Neural cell (in vitro differentiated cells): ENCODE results near the gene NID2. TPM values are rescaled to one million over a fixed set of nuclear protein-coding genes. Genes with fewer than 3 reads are reported as not detected.

Experiments used
- H2AFZ ChIP-seq: fragments of 200-600, 300-800 bp; sonication (generic), shearing (Covaris generic); 2 replicates; pipeline ENCODE4 v1.6.0; 2014; ENCODE audit warnings: low read depth, mild to moderate bottlenecking, antibody characterized with exemption, low read length, moderate library complexity
- H3F3A ChIP-seq: fragments of 200-600 bp; shearing (Covaris generic); 2 replicates; pipeline ENCODE4 v1.6.1; 2016; ENCODE audit warnings: mild to moderate bottlenecking, moderate library complexity, mixed read lengths, antibody characterized with exemption, low read length; ENCODE audit not compliant: insufficient read depth, poor library complexity, severe bottlenecking
- H3K27ac ChIP-seq: fragments of 200-600, 300-800 bp; sonication (generic), shearing (Covaris generic); 2 replicates; pipeline ENCODE4 v1.5.1; 2014; ENCODE audit warnings: mild to moderate bottlenecking, low read length, moderate library complexity
- H3K27me3 ChIP-seq: fragments of 300-800, 200-600 bp; sonication (generic), shearing (Covaris generic); 2 replicates; pipeline ENCODE4 v1.6.0; 2014; ENCODE audit warnings: mild to moderate bottlenecking, low read depth, low read length, moderate library complexity; ENCODE audit not compliant: insufficient read depth
- H3K36me3 ChIP-seq: fragments of 300-800, 200-600 bp; sonication (generic), shearing (Covaris generic); 2 replicates; pipeline ENCODE4 v1.5.1; 2014; ENCODE audit warnings: mild to moderate bottlenecking, antibody characterized with exemption, low read length, moderate library complexity; ENCODE audit not compliant: insufficient read depth
- H3K4me2 ChIP-seq: fragments of 300-800, 200-600 bp; sonication (generic), shearing (Covaris generic); 2 replicates; pipeline ENCODE4 v1.6.0; 2014; ENCODE audit warnings: mild to moderate bottlenecking, low read length
- H3K4me3 ChIP-seq: fragments of 300-800, 200-600 bp; sonication (generic), shearing (Covaris generic); 2 replicates; pipeline ENCODE4 v1.5.1; 2014; ENCODE audit warnings: mild to moderate bottlenecking, low read length, moderate library complexity
- H3K79me2 ChIP-seq: fragments of 200-600 bp; shearing (Covaris generic); replicated peaks from 2 replicates; pipeline ENCODE4 v1.6.0; 2014; ENCODE audit warnings: mild to moderate bottlenecking, low read length, moderate library complexity; ENCODE audit not compliant: insufficient read depth
- H3K9ac ChIP-seq: fragments of 300-800, 200-600 bp; sonication (generic), shearing (Covaris generic); 2 replicates; pipeline ENCODE4 v1.6.1; 2016; ENCODE audit warnings: mild to moderate bottlenecking, low read length, mixed read lengths
- H3K9me2 ChIP-seq: fragments of 200-600 bp; shearing (Covaris generic); 2 replicates; pipeline ENCODE4 v1.6.1; 2016; ENCODE audit warnings: mild to moderate bottlenecking, low read length, mixed read lengths; ENCODE audit not compliant: insufficient read depth
- H3K9me3 ChIP-seq: fragments of 200-600, 300-800 bp; sonication (generic), shearing (Covaris generic); 2 replicates; pipeline ENCODE4 v1.6.1; 2016; ENCODE audit warnings: mild to moderate bottlenecking, mixed run types, low read length, moderate library complexity, mixed read lengths
- H4K20me1 ChIP-seq: fragments of 200-600 bp; shearing (Covaris generic); 2 replicates; pipeline ENCODE4 v1.6.1; 2016; ENCODE audit warnings: mild to moderate bottlenecking, mixed run types; ENCODE audit not compliant: insufficient read depth
- CTCF ChIP-seq: fragments of 450-650 bp; IDR thresholded peaks from 2 replicates; pipeline ENCODE4 v1.5.1; 2014; ENCODE audit warnings: antibody characterized with exemption, mild to moderate bottlenecking, moderate library complexity; ENCODE audit not compliant: poor library complexity, severe bottlenecking
- EP300 ChIP-seq: fragments of 450-650 bp; conservative IDR thresholded peaks from 2 replicates; pipeline ENCODE4 v1.6.1; 2014; ENCODE audit warnings: antibody characterized with exemption, mild to moderate bottlenecking, moderate library complexity; ENCODE audit not compliant: poor library complexity, severe bottlenecking
- EZH2 ChIP-seq: fragments of 200-600, 300-800 bp; shearing (Covaris generic), sonication (generic); IDR thresholded peaks from 2 replicates; pipeline ENCODE4 v1.6.1; 2014; ENCODE audit warnings: antibody characterized with exemption, low read length, borderline replicate concordance, mild to moderate bottlenecking; ENCODE audit not compliant: insufficient read depth, poor library complexity, severe bottlenecking
- MXI1 ChIP-seq: fragments of 450-650 bp; conservative IDR thresholded peaks from 2 replicates; pipeline ENCODE4 v1.6.1; 2014; ENCODE audit warnings: antibody characterized with exemption, mild to moderate bottlenecking; ENCODE audit not compliant: poor library complexity, severe bottlenecking
- POLR2AphosphoS5 ChIP-seq: IDR thresholded peaks from 2 replicates; pipeline ENCODE4 v1.6.1; 2012
- RAD21 ChIP-seq: fragments of 450-650 bp; conservative IDR thresholded peaks from 2 replicates; pipeline ENCODE4 v1.6.1; 2014; ENCODE audit warnings: antibody characterized with exemption, mild to moderate bottlenecking, moderate library complexity
- REST ChIP-seq: IDR thresholded peaks from 2 replicates; pipeline ENCODE4 v1.6.1; 2012; ENCODE audit warnings: borderline replicate concordance
- SMC3 ChIP-seq: fragments of 450-650 bp; conservative IDR thresholded peaks from 2 replicates; pipeline ENCODE4 v1.6.1; 2014; ENCODE audit warnings: antibody characterized with exemption, mild to moderate bottlenecking, moderate library complexity; ENCODE audit not compliant: poor library complexity
- TAF1 ChIP-seq: IDR thresholded peaks from 2 replicates; pipeline ENCODE4 v1.6.1; 2012; ENCODE audit warnings: low read depth
- polyA plus RNA-seq: library from polyadenylated mRNA; depleted of rRNA; stranded (reverse); fragments of >200 nt; gene quantifications from 2 replicates; pipeline ENCODE4 v1.2.3, GENCODE V29; 2014

Gene NID2
- polyA plus RNA-seq, 1 donor from 2014 or later, result 1.1 TPM

GRCh38 chr14:52054678-52055077, 14.2 kb downstream of the NID2 start:
- Histone ChIP-seq H3K79me2 (no peaks in the 10 kb centered on the region), H3K9me3 (no peaks in the 10 kb centered on the region), H3K36me3 (no peaks in the 10 kb centered on the region), H3K9me2 (no peaks in the 10 kb centered on the region), H3K27ac (no peak overlapping the region), H3K4me3 (no peak overlapping the region), H3F3A (no peaks in the 10 kb centered on the region), H4K20me1 (no peaks in the 10 kb centered on the region), H3K9ac (no peak overlapping the region), H3K27me3 (no peaks in the 10 kb centered on the region), H2AFZ (no peak overlapping the region), H3K4me2 (no peak overlapping the region)
- TF ChIP-seq POLR2AphosphoS5 (no peak), REST (no peak), MXI1 (no peak), EP300 (no peak), TAF1 (no peak)

GRCh38 chr14:52053044-52053443, 15.8 kb downstream of the NID2 start:
- Histone ChIP-seq H2AFZ (no peak overlapping the region), H3K27ac (no peak overlapping the region), H3K4me3 (no peak overlapping the region)

More at GRCh38 chr14:52053044-52053443, 15.8 kb downstream of the NID2 start:
- Histone ChIP-seq H3K79me2 (no peaks in the 10 kb centered on the region), H3F3A (no peaks in the 10 kb centered on the region), H3K27me3 (no peaks in the 10 kb centered on the region), H3K36me3 (no peaks in the 10 kb centered on the region), H3K9ac (no peak overlapping the region), H3K4me2 (no peak overlapping the region), H3K9me3 (no peaks in the 10 kb centered on the region), H3K9me2 (no peaks in the 10 kb centered on the region), H4K20me1 (no peaks in the 10 kb centered on the region)
- TF ChIP-seq RAD21, result no peak
- TF ChIP-seq SMC3, result no peak
- no peak for TF ChIP-seq MXI1
- TF ChIP-seq TAF1, result no peak
- TF ChIP-seq POLR2AphosphoS5, result no peak
- no peak for TF ChIP-seq CTCF
- no peak for TF ChIP-seq REST
- no peak for TF ChIP-seq EZH2
